Prostate gland (tissue), 2 donors: Measurements from ENCODE around the gene TMBIM1. TPM values are rescaled to one million over a fixed set of nuclear protein-coding genes. Genes with fewer than 3 reads are reported as not detected.
A peak's percentile ranks its signal among the peaks of the same experiment; 100 is the strongest.

Source experiments
- DNase-seq: peaks from one replicate; pipeline ENCODE4 v3.0.0-alpha.2; 2019; ENCODE audit warnings: low spot score
- H3K27ac ChIP-seq, 2 donors: fragments of 200-600 bp; sonication (generic); 2 replicates each; pipeline ENCODE4 v1.5.1; 2017 to 2019
- H3K27me3 ChIP-seq: fragments of 200-600 bp; sonication (generic); replicated peaks from 2 replicates; pipeline ENCODE4 v1.5.1; 2019; ENCODE audit not compliant: insufficient read depth
- H3K36me3 ChIP-seq, 2 donors: fragments of 200-600 bp; sonication (generic); 1 replicate in 1 of 2; 2 replicates in 1 of 2; pipeline versions ENCODE4 v1.5.1 to v1.8.1; 2017 to 2019
- H3K4me1 ChIP-seq: fragments of 200-600 bp; sonication (generic); replicated peaks from 2 replicates; pipeline ENCODE4 v1.5.1; 2019
- H3K4me3 ChIP-seq, 2 donors: fragments of 200-600 bp; sonication (generic); 2 replicates each; pipeline ENCODE4 v1.5.1; 2017 to 2019
- H3K9me3 ChIP-seq: fragments of 200-600 bp; sonication (generic); 2 replicates; pipeline ENCODE4 v1.5.1; 2017
- POLR2A ChIP-seq: fragments of 450-650 bp; IDR thresholded peaks from one replicate; pipeline ENCODE4 v1.6.1; 2016; ENCODE audit warnings: antibody characterized with exemption, mild to moderate bottlenecking
- POLR2AphosphoS5 ChIP-seq: sonication (generic); formaldehyde crosslinking; IDR thresholded peaks from one replicate; pipeline ENCODE4 v1.6.1; 2017; ENCODE audit warnings: antibody characterized with exemption
- WGBS: methylation state at CpG from one replicate; pipeline ENCODE4 v1.1.5; 2018; 5-methylcytosine and 5-hydroxymethylcytosine counted together
- intact Hi-C: fragments of 100-400 bp; cut with DNase I; formaldehyde crosslinking; loops from one replicate; pipeline ENCODE4 v1.14.2; 2022
- total RNA-seq, 2 donors: library from RNA; depleted of rRNA; stranded (reverse); fragments of >200 nt; gene quantifications; one replicate each; pipeline ENCODE4 v1.1.0, GENCODE V29; 2016
- TF ChIP-seq, protein P1 (sequence below), 4 experiments: fragments of 200-600 bp in 2 of 4; fragments of 450-650 bp in 2 of 4; sonication (generic) in 2 of 4; IDR thresholded peaks; 1 replicate in 3 of 4; 2 replicates in 1 of 4; pipeline ENCODE4 v1.5.1; 2016 to 2019; ENCODE audit warnings: antibody characterized with exemption in 4 of 4, mild to moderate bottlenecking in 2 of 4, moderate library complexity in 2 of 4

The TMBIM1 gene
- total RNA-seq, 2 donors from 2014 or later, result 139 to 193 TPM

DNA sequence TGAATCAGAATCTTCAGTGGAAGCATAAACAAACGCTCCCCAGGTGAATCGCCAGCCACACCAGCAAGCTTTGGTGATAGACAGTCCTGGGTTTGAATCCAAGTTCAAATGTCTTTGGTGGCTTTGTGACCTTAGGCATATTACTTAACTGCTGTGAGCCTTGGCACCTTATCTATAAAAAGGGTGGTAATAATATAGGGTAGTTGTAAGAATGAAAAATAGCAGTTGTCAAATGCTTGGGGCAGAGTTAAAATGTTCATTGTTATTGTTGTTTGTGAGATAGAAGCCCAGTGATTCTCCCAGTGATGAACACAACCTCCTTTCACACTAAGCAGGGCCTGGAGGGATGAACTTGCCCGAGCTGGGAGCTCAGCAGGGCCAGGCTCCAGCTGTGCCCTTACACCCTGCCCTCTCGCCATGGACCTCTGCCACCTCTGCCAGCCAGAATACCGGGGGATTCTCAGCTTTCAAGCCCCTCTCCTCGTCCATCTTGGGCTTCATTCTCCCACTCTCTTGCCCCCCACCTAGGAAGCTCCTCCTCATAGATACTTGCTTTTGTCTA lies 6.1 kb upstream of the TMBIM1 start:
- H3K36me3 ChIP-seq, result no peaks in the 10 kb centered on the region
- H3K27ac ChIP-seq, result peak overlapping the region; percentile 52 to 77
- intact Hi-C loops, result loop anchor here (10.0 kb wide), 1 partner anchor 166 kb away; no protein-coding TSS in a partner anchor
- TF ChIP-seq, protein P1, sequence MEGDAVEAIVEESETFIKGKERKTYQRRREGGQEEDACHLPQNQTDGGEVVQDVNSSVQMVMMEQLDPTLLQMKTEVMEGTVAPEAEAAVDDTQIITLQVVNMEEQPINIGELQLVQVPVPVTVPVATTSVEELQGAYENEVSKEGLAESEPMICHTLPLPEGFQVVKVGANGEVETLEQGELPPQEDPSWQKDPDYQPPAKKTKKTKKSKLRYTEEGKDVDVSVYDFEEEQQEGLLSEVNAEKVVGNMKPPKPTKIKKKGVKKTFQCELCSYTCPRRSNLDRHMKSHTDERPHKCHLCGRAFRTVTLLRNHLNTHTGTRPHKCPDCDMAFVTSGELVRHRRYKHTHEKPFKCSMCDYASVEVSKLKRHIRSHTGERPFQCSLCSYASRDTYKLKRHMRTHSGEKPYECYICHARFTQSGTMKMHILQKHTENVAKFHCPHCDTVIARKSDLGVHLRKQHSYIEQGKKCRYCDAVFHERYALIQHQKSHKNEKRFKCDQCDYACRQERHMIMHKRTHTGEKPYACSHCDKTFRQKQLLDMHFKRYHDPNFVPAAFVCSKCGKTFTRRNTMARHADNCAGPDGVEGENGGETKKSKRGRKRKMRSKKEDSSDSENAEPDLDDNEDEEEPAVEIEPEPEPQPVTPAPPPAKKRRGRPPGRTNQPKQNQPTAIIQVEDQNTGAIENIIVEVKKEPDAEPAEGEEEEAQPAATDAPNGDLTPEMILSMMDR (IDR thresholded peaks at IDR 0.05), result no peak
- no peak for TF ChIP-seq POLR2AphosphoS5
- TF ChIP-seq POLR2A, result no peak
- no peaks in the 10 kb centered on the region for H3K27me3 ChIP-seq
- no peak overlapping the region for H3K4me3 ChIP-seq
- no peak for DNase-seq
- 58% methylated on average over 6 of the region's 6 CpGs for WGBS
- peaks cover 17% of the 10 kb centered on the region for H3K4me1 ChIP-seq
- H3K9me3 ChIP-seq, result no peaks in the 10 kb centered on the region

DNA sequence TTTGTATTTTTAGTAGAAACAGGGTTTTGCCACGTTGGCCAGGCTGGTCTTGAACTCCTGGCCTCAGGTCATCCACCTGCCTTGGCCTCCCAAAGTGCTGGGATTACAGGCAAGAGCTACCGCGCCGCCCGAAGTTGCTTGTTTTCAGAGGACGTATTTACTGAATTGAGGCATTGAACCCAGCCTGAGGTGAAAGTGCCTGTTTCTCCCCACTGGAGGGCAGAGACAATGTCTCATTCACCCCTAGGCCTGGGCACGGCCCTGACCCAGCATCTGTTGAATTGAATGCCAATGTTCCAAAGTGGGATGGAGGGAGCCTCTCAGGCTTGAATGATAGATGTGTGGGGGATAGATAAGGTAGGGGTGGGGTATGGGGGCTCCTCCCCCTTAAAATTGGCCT lies 4.5 kb upstream of the TMBIM1 start:
- TF ChIP-seq, protein P1 (IDR thresholded peaks at IDR 0.05), result no peak
- TF ChIP-seq POLR2A (no peak), POLR2AphosphoS5 (no peak)
- no peak overlapping the region for H3K4me3 ChIP-seq
- DNase-seq, result no peak
- H3K4me1 ChIP-seq, result peaks cover 19% of the 10 kb centered on the region
- peak overlapping the region; percentile 38 to 77 for H3K27ac ChIP-seq
- H3K27me3 ChIP-seq, result no peaks in the 10 kb centered on the region
- no peaks in the 10 kb centered on the region for H3K36me3 ChIP-seq
- 87% methylated on average over 7 of the region's 7 CpGs for WGBS
- intact Hi-C loops, result loop anchor here (10.0 kb wide), 1 partner anchor 168 kb away; no protein-coding TSS in a partner anchor
- no peaks in the 10 kb centered on the region for H3K9me3 ChIP-seq

DNA sequence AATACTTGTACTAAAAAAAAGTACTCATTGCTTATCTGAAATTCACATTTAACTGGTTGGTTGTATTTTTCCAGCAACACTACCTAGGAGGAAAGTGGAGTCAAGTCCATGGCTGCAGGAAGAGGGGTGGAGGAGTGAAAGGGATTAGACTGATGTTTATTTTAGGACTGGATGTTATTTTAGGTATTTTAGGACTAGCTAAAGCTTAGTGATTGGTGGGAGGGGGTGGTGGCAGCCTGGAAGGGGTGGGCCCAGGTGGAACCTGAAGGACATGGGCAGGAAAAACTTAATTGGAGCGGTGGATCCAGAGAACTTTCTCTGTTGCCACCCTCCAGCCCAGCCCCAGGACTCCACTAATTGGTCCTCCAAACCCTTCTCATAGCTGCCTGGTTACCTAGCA lies 3.9 kb upstream of the TMBIM1 start:
- DNase-seq, result no peak
- no peaks in the 10 kb centered on the region for H3K27me3 ChIP-seq
- no peaks in the 10 kb centered on the region for H3K36me3 ChIP-seq
- peak overlapping the region; percentile 77 to 96 for H3K27ac ChIP-seq
- no peak overlapping the region for H3K4me3 ChIP-seq
- H3K9me3 ChIP-seq, result no peaks in the 10 kb centered on the region
- H3K4me1 ChIP-seq, result peaks cover 19% of the 10 kb centered on the region
- 76% methylated on average over 1 of the region's 1 CpG for WGBS
- TF ChIP-seq POLR2A, result no peak
- TF ChIP-seq POLR2AphosphoS5, result no peak
- TF ChIP-seq, protein P1 (IDR thresholded peaks at IDR 0.05), result no peak
- intact Hi-C loops, result loop anchor here (10.0 kb wide), 1 partner anchor 169 kb away; no protein-coding TSS in a partner anchor

DNA sequence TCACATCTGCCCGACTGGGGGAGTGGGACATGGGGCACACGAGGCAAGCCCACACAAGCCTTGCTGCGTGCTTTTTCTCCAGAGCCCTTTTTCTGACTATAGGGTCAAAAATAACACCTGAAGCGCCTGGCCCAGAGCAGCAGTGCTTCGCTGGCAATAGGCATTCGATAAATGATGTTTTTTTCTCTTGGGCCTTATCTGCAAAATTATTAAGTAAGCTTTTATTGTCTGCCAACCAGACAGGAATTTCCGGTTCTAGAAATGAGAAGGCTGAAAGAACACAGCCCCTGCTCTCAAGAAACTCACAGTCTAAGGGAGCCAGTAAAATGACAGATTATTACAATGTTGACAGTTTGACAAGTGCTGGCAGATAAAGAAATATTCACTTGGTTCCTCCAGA lies 2.7 kb upstream of the TMBIM1 start:
- Histone ChIP-seq H3K4me3 (no peak overlapping the region), H3K36me3 (no peaks in the 10 kb centered on the region), H3K9me3 (no peaks in the 10 kb centered on the region), H3K27ac (peak overlapping the region; percentile 77 to 96), H3K27me3 (no peaks in the 10 kb centered on the region), H3K4me1 (peaks cover 25% of the 10 kb centered on the region)
- intact Hi-C loops, result loop anchor here (10.0 kb wide), 1 partner anchor 170 kb away; no protein-coding TSS in a partner anchor
- DNase-seq, result peak; percentile 75
- WGBS, result 36% methylated on average over 7 of the region's 7 CpGs
- TF ChIP-seq, protein P1 (IDR thresholded peaks at IDR 0.05), result no peak
- TF ChIP-seq POLR2A (no peak), POLR2AphosphoS5 (peak; percentile 86)
